ENCODE results near the gene ADAMTS9.
"Not testable (repeated sequence)": the region's sequence is repeated elsewhere in the genome, so short reads cannot be mapped to it uniquely, and the experiment has no call there.

Gene ADAMTS9

DNA sequence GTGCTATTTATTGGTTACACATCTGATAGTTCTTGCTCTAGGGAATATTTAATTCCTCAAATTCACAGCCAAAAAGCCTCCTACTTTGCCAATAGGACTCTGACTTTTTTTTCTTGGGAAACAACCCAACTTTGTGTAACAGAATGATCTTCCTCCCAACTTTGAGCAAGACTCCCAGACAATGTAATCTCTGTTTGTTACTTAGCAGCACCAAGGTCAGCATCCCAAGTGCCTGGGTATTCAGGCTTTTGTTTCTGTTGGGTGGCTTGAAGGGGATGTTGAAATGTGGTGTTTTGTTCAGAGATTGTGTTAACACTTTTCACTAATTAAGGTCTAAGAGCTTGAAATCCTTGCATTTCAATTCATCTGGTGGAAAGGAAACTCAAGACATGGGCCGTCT is 115.8 kb downstream of the ADAMTS9 start:
- DNase-seq: no peak

- no peak for DNase-seq
Observed at GRCh38 chr3:64568895-64569517, 118.8 kb downstream of the ADAMTS9 start.

GRCh38 chr3:64566859-64567258 is 120.9 kb downstream of the ADAMTS9 start:
- no peak for DNase-seq

DNA sequence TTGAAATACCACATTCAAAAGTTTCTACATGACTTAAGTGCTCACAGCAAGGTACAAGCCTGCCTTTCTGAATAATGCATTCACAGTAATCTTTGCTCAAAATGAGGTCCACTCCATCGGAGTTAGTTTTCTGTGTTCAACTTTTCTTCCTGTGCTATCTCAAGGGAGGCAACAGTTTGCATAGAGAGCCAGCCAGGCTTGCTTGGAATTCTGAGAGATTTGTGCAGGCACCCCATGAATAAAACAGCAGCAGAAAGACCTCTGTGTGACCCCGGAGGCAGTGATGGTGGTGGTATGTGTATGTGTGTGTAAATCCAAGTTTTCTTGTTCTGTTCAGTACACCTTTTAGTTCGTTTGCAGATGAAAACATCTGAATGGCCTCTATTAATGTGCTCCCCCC is 124.0 kb downstream of the ADAMTS9 start:
- DNase-seq: no peak

DNA sequence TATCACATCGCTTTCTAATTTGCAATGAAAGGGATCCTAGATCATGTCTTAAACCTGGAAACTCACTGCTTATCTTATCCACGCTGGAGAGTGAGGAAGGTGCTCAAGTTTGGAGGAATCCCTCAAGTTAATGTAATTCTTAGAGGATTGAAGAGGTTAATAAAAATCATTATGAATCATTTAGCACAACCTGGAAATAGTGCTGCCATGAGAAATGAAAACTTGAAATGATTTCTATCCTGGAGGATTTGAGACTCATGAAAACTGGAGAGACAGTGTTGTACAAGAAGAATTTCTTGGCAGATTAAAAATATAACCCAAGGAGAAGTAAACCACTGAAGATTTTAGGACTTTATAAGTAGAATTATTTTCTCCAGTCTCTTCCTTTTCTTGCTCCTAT is 125.9 kb downstream of the ADAMTS9 start:
- no peak for DNase-seq

DNA sequence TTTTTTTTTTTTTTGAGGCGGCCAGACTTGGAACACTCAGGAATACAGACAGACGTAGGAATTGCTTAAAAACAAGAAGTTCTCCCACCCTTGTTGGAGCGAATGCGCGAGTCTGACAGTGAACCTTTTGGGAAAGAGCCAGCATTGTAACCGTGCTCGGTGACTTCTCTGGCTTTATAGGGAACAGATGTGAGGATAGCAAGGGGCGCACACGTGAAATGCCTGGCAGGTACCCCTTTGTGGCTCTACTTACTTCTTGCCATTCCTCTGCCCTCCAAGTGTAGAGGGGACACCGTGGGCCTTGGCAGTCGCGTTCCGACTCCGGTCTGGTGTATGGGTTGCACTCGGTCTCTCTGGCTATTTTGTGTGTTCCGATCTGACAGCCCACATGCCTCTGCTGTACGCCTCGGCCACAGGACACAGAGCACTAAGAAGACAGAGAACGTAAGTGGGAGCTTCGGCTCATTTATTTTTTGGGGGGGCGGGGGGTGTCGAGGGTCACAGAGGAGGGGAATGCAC is 126.4 kb downstream of the ADAMTS9 start:
- no peak for DNase-seq

GRCh38 chr3:64560791-64561190 is 127.0 kb downstream of the ADAMTS9 start:
- no peak for DNase-seq

- no peak for DNase-seq
Observed at GRCh38 chr3:64559588-64559987, 128.2 kb downstream of the ADAMTS9 start.

DNA sequence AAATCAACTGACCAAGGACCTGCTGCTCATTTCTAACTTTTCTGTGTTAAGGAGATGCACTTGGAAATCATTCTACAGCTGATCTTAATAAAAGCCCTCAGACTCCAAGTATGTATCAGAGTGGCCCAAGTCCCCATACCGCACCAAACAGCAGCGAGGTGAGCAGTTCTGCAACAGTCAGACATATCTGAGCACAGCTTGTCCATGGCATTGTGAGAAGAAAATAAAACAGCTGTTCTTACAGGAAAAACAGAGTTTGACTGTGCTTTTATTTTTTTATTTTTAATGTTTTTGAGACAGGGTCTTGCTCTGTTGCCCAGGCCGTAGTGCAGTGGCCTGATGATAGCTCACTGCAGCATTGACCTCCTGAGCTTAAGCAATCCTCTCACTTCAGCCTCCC is 131.8 kb downstream of the ADAMTS9 start:
- no peak for DNase-seq

DNA sequence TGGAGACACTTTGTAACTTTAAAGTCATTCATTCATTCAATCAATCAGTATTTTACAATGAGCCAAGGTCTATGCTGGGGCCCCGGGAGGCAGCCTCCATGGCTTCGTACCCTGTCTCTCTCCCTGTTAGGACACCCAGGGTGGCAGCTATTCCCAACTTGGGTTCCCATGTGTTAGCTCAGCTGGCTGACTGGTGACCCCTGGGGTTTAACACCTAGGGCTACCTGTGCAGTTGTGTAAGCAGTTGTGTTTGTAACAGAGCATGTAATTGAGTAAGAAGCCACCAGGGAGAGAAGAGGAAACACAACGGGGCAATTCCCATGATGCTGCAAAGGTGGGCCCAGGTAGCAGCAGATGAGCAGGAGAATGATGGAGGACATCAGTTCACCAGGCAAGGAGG is 132.4 kb downstream of the ADAMTS9 start:
- no peak for DNase-seq

DNA sequence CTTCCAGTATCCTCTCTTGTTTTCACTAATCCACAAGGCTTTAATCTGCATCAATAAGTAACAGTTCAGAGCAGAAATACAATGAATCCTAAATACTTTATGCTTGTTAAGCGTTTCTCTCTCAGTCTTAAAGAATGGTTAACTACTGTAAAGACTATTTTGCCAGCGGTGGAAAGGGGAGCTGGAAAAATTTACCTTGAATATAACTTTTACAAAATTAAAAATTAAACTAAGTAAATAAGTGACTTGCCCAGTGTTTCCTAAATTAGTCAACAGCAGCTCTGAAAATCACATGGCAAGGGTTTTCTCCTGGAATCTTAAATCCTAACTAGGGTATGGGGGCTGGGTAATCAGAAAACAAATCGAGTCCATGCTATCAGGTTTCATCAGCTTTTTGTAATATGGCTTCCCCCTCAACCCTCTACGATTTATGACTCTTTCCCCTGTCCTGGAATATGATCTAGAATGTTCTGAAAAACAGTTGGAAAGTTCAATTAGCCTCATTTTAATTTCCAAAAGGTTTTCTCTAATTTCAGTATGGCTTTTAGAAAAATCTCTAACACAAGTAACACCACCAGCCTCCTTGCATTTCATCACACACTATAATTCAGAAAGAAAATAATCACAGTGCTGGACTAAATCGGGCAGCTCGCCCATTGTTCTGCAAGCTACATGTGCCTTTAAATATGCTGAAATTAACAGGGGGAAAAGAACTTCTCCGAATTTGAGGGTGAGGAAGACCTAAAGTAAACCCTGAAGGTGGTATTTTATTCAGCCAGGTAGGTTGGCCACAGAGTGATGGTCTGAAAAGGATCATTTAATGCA is 133.5 kb downstream of the ADAMTS9 start:
- DNase-seq: no peak

DNA sequence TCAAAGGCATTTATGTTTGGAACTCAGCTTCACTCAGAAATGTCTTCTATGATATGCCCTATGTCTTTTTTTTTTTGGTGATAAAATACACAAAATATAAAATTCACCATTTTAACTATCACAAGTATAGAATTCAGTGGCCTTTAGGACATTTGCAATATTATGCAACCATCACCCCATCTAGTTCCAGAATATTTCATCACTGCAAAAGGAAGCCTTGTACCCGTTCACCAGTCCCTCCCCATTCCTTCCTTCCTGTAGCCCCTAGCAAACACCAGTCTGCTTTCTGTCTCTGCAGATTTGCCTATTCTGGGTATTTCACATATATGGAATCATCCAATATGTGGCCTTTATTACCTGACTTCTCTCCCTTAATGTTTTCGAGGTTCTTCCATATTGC is 134.8 kb downstream of the ADAMTS9 start:
- no peak for DNase-seq

GRCh38 chr3:64552160-64552559 is 135.6 kb downstream of the ADAMTS9 start:
- no peak for DNase-seq

DNA sequence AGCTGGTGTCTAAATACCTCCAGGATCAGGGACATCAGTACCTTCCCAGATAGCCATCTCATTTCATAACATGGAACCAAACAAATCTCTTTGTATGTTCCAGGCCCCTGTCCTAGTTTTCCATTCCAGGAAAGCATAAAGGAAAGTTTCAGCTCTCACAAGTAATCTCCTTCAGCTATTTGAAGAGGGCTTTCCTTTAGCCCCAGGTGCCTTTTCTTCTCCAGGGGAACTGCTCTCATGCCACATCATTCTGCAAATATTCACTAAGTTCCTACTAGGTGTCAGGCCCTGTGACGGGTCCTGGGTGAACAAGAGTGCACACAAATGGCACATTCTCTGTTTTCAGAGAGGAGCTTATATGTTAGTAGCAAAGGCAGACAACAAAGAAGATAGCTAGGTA is 136.1 kb downstream of the ADAMTS9 start:
- no peak for DNase-seq

GRCh38 chr3:64550745-64551144 is 137.1 kb downstream of the ADAMTS9 start:
- DNase-seq: no peak

- no peak for DNase-seq
Observed at GRCh38 chr3:64549869-64550268, 137.9 kb downstream of the ADAMTS9 start.

- DNase-seq: no peak
Observed at GRCh38 chr3:64548200-64548889, 139.5 kb downstream of the ADAMTS9 start.

DNA sequence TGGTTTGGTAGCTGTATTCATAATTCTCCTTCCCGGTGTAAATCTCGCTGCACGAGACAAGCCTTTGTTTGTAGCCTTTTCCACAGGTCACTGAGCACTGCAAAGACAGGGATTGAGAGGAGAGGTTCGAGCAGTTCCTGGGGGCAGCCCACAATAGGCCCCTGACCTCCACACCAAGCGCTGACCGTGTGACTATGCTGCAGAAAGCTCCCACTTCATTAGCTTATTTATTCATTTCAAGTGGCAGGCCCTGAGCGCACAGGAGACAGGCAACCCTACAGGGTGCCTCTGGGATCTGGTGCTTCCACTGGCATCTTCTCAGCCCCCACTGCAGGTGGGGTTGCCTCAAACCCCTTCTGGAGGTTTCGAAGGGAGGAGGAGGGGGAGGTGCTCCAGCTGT is 140.9 kb downstream of the ADAMTS9 start:
- DNase-seq: no peak

DNA sequence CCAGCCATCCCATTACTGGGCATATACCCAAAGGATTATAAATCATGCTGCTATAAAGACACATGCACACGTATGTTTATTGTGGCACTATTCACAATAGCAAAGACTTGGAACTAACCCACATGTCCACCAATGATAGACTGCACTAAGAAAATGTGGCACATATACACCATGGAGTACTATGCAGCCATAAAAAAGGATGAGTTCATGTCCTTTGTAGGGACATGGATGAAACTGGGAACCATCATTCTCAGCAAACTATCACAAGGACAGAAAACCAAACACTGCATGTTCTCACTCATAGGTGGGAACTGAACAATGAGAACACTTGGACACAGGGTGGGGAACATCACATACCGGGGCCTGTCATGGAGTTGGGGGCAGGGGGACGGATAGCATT is 142.6 kb downstream of the ADAMTS9 start:
- not testable (repeated sequence) for DNase-seq

GRCh38 chr3:64541803-64542202 is 146.0 kb downstream of the ADAMTS9 start:
- no peak for DNase-seq

DNA sequence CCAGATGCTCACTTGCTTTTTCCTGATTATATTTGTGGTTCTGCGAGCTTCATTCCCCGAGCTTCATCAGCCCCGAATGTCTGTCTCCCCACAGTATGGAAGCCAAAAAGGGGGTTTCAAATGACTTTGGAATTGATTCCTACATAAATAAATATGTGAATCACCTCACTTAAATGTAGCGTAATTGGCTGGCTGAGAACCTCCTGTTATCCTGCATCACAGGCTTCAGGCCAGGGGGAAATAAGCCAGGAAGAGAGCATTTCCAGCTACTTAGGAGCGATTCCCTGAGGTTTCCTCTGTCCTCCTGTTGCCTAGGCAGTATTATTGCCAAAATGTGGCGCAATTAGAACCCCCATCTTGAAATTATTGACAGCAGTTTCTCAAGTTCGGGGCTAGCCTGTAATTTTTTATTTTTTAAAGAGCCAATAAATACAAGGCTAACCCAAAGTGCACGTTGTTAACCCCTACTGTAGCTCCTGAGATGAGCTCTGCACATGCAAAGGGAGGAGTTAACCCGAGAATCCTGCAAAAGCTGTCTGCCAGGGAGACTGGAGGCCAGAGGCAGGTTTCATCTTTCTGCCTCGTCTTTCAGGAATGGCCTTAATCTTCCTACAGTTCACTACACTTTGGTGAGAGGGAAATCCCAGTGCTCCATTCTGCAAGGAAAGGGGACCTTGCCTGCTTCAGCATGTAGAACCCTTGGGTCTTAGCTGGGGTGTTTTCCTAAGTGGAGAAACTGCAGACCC is 148.2 kb downstream of the ADAMTS9 start:
- no peak for DNase-seq

- no peak for DNase-seq
Observed at GRCh38 chr3:64536166-64536565, 151.6 kb downstream of the ADAMTS9 start.

Measured in CD4-positive, alpha-beta T cell treated with Interleukin-4 for 1 hour (primary cell).